DMS 273 (cell line): Measurements from ENCODE around the gene PIK3CA.
A peak's percentile ranks its signal among the peaks of the same experiment; 100 is the strongest.

Experiments used
- DNase-seq: peaks from one replicate; lab custom pipeline; 2025; ENCODE audit not compliant: unreplicated experiment; lab: John Stamatoyannopoulos, UW

PIK3CA gene

GRCh38 chr3:179156775-179157174, 8.6 kb downstream of the PIK3CA start:
- peak; percentile 22 for DNase-seq

DNA sequence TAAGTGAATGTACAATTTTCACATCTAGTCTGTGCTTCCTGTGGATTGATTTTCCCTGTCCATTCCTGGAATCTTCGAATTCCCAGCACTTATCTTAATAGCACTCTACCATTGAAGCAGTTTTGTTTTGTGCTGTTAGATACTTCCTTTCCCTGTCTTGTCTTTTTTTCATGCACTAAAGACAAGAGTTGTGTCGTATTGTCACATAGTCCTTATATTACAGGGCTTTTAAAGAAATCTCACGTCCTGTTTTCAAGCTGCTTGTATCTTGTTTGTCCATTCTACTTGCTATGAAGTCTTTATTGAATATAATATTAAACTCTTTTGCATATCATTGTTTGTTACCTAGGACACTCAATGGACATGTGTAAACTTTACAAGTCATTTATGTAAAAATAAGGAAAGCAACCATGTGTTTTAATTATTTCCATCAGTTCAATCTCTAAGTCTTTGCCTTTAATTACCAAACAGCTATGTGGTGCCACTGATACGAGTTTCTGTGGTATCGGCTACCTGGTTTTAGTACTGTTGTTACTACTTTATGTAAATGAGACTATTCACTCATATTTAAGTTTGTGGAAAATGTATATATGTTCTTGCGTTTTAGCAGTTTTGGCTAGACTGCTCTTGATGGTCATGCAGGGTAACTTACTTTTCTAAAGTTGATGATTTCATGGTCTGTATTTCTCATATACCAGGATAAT, 10.3 kb downstream of the PIK3CA start:
- no peak for DNase-seq

- DNase-seq = no peak
Observed at GRCh38 chr3:179163503-179163902, 15.3 kb downstream of the PIK3CA start.

DNA sequence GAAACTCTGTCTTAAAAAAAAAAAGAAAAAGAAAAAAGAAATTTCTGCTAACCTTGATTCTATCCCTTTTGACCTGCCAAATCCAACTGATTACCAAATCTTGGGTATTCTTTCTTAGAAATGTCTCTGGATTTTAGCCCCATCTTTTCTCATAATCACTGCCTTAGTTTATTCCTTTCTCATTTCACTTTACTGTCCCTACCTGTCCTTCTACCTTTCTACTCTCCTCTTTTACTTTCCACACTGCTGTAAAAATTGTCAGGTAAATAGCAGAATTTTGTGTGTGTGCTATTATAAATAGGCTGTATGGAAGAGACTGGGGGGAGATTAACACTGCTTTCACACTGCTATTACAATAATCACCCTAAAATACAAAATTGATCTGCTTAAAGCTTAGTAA, 16.7 kb downstream of the PIK3CA start:
- DNase-seq = no peak

DNA sequence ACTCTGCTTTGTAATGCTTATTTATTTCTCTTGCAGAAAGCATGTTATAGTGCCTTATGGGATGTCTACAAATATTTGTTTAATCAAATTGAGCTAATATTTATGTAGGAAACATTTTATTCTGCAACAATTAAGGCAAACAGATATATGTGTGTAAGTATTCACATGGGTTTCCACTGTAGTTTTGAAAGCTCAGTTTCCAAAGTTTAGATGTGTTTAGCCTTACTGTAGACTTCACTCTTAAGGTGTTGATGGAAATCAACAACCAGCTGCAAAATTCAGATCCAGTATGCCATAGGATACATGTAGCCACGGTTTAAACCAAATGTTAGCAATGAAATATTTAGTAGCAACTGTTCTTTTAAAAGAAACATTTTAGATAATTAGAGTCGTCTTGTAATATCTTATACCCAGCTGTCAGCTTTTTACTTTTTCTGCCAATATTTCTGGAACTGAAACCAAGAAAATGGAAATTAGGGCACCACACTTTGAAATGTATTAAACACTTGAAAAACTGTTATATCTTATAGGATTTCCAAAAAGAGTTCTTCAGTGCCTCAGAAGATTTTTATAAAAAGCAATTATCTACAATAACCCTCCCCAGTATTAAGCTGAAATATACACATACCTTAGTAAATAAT, 18.5 kb downstream of the PIK3CA start:
- DNase-seq = peak; percentile 25

DNA sequence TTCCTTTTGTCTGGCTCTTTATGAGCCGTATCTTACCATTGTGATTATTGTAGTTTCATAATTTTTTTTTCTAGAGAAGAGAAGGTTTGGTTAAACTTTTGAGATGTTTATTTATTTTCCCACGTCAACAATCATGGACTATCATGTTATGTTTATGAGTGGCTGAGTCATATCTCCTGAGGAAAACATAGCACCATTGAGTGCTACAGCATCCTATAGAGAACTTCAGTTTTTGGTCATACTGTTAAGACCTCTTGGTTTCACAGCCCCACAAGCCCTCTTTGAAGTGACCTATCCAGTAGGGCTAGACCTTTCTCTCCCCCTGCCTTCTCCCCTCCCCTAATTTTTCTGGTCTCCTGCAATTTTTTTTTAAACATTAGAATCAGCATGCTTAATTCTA, 20.8 kb downstream of the PIK3CA start:
- no peak for DNase-seq

DNA sequence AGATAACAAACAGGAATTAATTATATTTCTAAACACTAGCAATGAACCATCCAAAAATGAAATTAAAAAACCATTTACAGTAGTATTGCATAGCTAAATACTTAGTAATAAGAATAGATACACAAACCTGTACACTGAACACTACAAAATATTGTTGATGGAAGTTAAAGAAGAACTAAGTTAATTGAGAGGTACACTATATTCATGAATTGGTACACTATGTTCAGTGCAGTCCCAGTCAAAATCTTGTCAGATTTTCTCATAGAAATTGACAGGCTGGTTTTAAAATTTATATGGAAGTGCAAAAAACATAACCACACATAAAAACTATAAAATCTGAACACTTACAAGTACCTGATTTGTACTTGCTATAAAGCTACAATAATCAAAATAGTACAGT, 24.4 kb downstream of the PIK3CA start:
- DNase-seq = no peak

GRCh38 chr3:179174316-179174715, 26.2 kb downstream of the PIK3CA start:
- DNase-seq = no peak

DNA sequence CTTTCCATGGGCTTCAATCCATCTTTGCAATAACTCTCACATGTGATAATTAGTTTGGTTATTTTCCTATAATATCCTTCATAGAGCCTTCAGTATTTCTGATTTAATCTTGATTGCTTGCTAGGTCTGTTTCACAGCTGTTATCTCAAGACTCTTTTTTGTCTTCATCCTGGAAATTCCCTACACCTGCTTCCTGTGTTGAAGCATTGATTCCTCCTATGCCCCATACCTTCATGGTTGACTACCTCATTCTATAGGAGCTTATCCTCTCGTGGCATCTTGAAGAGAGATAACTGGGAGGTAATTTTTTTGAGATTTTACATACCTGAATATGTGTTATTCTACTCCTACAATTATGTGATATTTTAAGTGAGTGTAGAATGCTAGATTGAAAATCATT, 26.7 kb downstream of the PIK3CA start:
- DNase-seq = no peak

- DNase-seq = no peak
Observed at GRCh38 chr3:179175358-179175757, 27.2 kb downstream of the PIK3CA start.

DNA sequence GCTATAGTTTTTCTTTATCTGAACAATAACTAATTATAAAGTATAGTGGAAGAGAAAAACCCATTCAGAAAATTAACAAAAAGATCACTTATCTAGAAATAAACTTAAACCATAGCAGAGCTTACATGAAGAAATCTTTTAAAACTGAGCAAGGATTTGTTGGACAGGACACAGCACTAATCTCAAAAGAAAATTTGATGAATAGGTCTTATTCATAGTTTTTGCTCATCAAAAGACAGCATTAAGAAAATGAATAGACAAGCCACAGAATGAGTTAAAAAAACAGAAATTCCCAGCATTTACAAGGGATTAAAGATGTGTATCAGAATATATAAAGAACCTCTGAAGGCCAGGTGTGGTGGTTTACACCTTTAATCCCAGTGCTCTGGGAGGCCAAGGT, 29.5 kb downstream of the PIK3CA start:
- no peak for DNase-seq

DNA sequence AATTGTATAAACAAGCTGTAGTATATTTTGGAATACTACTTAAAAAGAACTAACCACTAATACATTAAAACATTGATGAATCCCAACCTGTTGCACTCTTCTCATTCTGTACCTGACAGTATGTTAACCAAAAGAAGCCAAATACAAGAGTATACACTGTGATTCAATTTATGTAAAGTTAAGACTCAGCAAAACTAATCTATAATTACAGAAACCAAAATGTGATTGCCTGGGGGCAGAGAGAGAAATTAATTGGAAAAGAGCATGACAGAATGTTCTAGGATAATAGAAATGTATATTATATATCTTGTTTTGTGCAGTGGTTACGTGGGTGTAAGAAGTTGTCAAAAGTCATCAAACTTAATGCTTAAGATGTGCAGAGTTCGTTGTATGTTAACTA, 31.1 kb downstream of the PIK3CA start:
- DNase-seq = no peak

- DNase-seq = peak; percentile 40
Observed at GRCh38 chr3:179179979-179180759, 32.0 kb downstream of the PIK3CA start.

- peak; percentile 18 for DNase-seq
Observed at GRCh38 chr3:179181021-179181472, 32.9 kb downstream of the PIK3CA start.

GRCh38 chr3:179181993-179182551, 33.9 kb downstream of the PIK3CA start:
- no peak for DNase-seq

GRCh38 chr3:179182902-179183301, 34.7 kb downstream of the PIK3CA start:
- no peak for DNase-seq

GRCh38 chr3:179184826-179185225, 36.7 kb downstream of the PIK3CA start:
- DNase-seq = no peak

- DNase-seq = no peak
Observed at GRCh38 chr3:179186426-179186825, 38.3 kb downstream of the PIK3CA start.

GRCh38 chr3:179189759-179190158, 41.6 kb downstream of the PIK3CA start:
- DNase-seq = peak; percentile 68

- no peak for DNase-seq
Observed at GRCh38 chr3:179190581-179190980, 42.4 kb downstream of the PIK3CA start.

- DNase-seq = no peak
Observed at GRCh38 chr3:179192542-179192941, 44.4 kb downstream of the PIK3CA start.

DNA sequence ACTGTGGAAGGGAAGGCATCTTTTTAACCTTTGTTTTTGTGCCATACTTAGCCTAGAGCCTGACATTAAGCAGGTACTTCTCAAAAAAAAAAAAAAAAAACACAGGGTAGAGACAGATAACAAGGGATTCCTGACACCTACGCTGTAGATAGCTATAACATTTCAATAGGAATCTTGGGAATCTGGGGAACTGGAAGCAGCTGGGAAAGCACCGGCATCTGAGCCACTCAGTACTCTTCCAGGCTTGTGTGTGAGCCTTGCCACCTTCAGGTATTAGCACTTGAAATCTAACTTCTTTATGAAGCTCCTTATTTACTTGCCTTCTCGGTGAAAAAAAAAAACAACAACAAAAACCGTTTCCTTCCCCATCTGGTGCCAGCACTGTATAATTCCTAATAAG, 46.8 kb downstream of the PIK3CA start:
- no peak for DNase-seq
